GM18907 (cell line): ENCODE measurements around the gene ANAPC2.

ENCODE experiments used
- ATAC-seq: cut with Tn5 transposase; IDR thresholded peaks from one replicate; pipeline ENCODE4 v1.9.1; 2021; ENCODE audit warnings: mild to moderate bottlenecking, moderate library complexity; ENCODE audit not compliant: unreplicated experiment

The ANAPC2 gene

DNA sequence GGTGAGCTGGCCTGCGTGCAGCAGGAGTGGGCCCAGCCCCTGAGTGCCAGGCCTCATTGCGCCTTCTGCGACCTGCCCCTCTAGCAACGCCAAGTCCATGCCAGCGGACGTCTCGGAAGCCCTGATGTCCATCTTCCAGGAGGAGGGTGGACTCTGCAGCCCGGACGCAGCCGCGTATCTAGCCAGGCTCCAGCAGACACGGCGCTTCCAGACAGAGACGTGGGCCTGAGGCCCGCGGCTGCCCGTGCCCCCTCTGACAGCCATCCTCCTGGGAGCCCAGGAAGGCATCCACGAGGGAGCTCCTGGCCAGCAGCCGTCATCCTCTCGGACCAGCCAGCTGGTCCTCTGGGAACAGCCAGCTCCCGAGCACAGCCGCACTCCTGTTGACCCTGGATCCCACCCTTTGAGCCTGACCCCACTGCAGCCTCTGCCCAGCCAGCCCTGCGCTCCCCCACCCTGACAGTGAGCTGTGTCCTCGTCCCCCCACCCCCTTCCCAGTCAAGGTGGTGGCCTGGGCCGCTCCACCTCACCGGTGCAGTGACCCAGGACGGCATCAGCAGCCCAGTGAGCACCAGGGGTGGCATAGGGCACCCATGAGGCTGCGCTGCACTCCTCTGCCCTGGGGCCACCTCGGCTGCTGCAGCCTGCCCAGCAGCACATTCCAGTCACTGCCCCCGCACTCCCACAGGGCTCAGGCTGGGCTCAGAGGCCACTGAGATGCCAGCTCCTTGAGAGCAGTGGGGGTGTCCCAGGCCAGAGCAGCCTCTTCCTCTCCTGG, 28.0 kb upstream of the ANAPC2 start:
- ATAC-seq: no peak

DNA sequence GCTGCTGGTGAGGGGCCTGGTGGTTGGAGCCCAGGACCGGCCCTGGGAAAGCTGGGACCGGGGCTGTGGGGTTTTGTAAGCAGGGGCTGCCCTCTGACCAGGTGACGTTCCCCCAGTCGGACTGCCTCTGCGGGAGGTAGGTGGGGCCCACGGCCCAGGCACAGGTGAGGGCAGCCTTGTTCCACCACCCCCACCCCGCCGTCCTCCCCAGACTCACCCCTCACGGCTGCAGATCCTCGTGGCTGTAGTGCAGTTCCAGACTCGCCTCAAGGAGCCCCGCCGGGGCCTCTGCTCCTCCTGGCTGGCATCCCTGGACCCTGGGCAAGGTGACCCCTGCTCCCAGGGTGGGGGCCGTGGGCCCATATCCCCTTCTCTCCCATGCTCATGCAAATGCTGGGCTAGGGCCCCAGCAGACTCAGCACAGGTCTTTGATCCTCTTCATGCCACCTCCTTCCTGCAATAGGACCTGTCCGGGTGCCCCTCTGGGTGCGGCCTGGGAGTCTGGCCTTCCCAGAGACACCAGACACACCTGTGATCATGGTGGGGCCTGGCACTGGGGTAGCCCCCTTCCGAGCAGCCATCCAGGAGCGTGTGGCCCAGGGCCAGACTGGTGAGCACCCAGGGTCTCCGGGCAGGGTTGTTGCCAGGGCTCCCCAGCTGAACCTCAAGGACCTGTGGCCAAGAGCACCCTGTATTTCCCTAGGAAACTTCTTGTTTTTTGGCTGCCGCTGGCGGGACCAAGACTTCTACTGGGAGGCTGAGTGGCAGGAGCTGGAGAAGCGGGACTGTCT, 27.0 kb upstream of the ANAPC2 start:
- no peak for ATAC-seq

DNA sequence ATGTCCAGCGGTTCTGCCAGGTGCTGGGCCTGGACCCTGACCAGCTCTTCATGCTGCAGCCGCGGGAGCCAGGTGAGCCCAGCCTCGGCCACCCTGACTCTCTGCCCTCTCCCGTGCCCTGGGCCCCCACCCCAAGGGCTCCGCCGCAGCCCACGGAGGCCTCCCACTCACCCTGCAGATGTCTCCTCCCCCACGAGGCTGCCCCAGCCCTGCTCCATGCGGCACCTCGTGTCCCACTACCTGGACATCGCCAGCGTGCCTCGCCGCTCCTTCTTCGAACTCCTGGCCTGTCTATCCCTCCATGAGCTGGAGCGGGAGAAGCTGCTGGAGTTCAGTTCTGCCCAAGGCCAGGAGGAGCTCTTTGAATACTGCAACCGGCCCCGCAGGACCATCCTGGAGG, 26.3 kb upstream of the ANAPC2 start:
- ATAC-seq: no peak

DNA sequence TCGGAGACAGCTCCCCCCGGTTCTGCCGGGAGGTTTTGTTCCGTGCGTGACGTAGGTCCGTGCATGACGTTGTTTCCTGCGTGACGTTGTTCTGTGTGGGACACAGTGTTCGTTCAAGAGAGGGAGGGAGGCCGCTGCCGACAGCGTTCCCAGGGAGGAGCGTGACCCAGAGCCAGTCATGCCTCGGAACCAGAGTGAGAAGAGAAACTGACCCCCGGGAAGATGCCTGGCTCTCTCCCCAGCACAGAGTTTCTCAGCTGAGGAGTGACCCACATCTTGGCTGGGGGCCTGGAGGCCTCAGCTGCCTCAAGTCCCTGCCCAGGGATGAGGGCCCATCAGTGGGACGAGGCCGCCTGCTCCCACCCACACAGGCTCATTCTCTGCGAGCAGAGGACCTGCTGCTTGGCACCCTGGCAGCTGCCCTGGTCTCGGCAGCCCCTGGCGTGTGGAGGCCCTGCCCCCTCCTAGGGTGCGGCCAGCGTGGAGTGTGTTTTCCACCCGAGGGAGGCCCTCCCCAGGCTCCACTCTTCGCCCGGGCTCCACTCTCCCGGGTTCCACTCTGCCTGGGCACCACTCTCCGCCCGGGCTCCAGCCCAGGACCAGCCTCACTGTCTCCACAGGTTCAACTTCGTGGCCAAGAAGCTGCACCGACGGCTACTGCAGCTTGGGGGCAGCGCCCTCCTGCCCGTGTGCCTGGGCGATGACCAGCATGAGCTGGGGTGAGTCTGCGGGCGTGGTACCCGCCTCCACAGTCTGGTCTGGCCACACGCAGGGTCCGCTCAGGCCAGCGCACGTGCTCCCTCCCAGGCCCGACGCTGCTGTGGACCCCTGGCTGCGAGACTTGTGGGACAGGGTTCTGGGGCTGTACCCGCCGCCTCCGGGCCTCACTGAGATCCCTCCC, 25.1 kb upstream of the ANAPC2 start:
- ATAC-seq: no peak

DNA sequence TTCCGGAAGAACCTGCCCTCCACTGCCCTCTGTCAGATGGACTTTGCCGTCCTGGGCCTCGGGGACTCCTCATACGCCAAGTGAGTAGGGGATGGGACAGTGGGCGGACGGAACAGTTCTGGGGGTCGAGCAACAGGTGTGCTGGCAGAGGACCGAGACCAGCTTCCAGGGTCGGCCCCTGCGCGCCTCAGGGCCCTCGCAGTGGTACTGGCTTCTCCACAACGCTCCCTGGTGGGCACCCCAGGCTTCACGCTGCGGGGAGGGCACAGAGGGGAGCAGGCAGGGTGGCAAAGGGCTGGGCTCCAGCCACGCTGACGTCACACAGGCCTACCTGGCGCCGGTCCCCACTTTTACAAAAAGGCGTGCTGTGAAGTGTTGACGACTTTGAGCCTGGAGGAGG, 24.2 kb upstream of the ANAPC2 start:
- no peak for ATAC-seq

GRCh38 chr9:137211532-137211931, 23.2 kb upstream of the ANAPC2 start:
- ATAC-seq: no peak

DNA sequence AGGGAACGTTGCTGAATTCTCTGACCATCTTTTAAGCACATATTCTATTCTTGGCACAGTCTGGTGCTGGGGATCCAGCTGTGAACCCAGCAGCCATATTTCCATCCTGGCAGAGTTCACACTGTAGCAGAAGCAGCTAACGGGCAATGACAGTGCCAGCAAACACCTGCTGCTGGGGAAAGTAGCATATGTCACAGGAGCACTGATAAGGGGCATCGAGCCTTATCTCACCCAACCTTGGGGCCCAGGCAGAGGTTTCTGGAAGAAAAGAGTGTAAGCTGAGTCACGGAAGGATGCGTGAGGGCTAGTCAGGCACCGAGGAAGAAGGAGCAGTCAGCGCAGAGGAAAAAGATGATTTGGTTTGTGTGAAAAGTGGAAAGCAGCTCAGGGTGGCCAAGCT, 18.2 kb upstream of the ANAPC2 start:
- ATAC-seq: no peak

- ATAC-seq: peak; percentile 56
These were observed 17.0 kb upstream of the ANAPC2 start, which contains the start of the genes NDOR1 and TMEM203 for GRCh38 chr9:137205126-137206069. NDOR1 (plus strand) TSS chr9:137205700; CDS start chr9:137205778, 78 bp downstream. TMEM203 (minus strand) TSS chr9:137205648; CDS start chr9:137205414, 234 bp downstream.

DNA sequence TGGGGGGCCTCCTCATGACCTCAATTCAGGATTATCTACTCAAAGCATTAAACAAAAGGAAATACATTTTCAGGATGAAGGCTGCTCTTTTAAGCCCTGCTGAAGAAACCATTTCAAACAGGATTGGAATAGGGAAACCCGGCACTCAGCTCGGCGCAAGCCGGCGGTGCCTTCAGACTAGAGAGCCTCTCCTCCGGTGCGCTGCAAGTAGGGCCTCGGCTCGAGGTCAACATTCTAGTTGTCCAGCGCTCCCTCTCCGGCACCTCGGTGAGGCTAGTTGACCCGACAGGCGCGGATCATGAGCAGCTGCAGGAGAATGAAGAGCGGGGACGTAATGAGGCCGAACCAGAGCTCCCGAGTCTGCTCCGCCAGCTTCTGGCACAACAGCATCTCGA, 16.4 kb upstream of the ANAPC2 start:
- ATAC-seq: no peak

DNA sequence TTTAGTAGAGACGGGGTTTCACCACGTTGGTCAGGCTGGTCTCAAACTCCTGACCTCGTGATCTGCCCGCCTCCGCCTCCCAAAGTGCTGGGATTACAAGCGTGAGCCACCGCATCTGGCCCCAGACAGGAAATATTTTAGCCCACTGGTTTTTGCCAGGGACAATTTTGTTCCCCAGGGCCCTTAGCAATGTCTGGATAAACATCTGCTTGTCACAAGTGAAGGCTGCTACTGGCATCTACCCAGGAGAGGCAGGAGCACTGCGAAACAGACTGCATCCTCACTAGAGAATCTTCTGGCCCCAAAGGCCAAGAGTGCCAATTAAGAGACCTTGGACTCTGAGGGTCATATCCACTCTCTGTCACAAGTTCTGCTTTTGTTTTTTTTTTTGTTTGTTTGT, 14.6 kb upstream of the ANAPC2 start:
- ATAC-seq: no peak

DNA sequence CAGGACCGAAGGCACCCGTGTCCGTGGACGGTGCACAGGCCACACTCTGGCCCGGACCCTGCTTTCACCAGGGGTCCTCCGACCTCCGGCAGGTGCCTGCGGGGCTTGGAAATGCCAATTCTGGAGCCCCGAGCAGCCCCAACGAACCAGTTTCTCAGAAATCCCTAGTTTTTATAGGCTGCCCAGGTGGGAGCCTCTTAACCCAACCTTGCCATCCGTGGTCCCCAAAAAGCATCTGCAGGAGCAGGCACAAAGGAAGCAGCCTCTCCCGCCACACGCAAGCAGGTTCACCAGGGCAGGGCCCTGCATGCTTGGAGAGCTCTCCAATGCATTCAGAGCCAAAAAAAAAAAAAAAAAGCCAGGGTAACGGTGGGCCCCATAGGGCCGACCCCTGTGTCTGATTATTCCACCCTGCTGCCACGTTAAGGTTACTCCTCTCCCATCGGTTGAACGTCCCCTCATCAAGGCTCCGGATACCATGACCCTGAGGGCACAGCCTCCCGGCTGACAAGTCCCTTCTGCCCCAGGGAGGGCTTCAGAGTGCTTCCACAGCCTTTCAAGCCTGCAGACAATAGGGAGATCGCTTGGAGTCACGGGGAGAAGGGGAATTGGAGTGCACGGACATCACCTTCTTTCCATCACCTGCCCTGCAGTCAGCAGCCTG, 13.0 kb upstream of the ANAPC2 start:
- ATAC-seq: no peak

- peak; percentile 84 for ATAC-seq
These were observed 12.2 kb upstream of the ANAPC2 start, which contains the start of gene TPRN for GRCh38 chr9:137200311-137201204. TPRN (minus strand) TSS chr9:137200741; CDS start chr9:137200711, 30 bp downstream.

DNA sequence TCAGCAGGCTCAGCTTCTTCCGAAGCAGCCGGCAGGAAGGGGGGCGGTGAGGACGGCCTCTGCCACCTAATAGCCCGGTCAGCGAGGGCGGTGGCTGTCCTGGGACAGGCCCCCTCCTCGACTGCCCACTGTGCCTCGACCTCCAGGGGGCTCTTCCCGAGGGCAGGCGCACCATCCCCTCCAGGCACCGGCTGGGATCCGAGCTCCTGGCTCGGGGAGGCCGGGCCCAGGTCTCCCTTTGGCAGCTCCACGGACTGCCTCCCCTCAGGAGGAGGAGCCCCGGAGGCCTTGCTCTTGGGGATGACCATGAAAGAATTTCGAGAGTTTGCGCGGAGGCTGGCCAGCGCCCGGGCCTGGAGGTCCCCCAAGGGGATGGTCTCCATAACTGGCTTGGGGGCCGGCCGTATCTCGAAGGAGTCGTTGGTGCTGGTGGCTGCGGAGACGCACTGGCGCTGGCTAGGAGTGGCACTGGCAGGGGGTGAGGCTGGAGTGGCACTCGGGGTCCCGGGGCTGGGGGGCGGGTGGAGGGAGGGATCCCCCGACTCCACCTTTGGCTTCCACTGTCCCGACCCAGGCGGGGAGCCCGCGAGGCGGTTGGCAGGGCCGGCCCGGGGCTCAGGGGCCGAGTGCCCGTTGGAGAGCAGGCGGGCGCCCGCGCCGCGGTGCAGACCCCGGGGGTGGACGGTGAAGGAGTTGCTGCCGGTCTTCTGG, 11.2 kb upstream of the ANAPC2 start:
- ATAC-seq: no peak

GRCh38 chr9:137198902-137199283, 10.5 kb upstream of the ANAPC2 start:
- ATAC-seq: no peak

DNA sequence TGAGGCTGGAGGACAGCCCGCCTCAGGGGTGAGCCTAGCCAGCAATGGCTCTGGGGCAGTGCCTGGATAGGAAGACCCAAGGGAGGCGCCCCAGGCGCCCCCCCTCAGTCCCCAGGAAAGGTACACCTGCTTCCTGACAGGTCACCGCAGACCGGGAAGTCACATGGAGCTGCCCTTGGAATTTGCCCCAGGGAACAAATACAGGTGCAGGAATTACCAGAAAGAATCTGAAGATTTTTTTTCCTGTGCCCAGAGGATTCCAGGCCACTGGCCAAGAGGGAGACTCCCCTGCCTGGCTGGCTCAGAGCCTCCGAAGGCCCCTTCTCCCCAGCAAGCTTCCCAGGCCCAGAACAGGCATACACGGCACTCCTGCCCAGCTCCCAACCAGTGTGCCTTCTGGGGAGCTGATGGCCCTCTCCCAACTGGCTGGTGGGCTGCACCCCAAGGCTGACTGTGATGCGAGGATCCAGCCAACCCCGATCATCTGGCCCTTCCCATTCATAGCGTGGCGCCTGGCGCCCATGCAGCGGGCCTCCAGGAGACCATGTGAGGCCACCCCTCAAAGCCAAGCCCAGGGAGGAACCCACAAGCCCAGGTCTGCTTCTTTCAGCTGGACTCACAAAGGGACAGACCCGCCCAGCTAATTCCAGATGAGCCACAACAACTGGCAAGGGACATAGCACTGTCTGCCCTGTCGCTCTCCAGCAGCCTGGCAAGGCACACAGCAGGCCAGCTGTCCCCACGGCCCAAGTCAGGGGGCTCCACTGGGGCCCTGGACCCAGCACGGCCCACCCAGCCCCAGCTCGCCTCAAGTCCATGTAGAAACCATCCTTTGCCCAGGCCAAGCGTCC, 9.9 kb upstream of the ANAPC2 start:
- no peak for ATAC-seq

- no peak for ATAC-seq
These were observed 7.3 kb upstream of the ANAPC2 start for GRCh38 chr9:137195525-137196220.
